GM18870 (cell line): ENCODE measurements around the gene FAM241A.
"Not testable (repeated sequence)": the region's sequence is repeated elsewhere in the genome, so short reads cannot be mapped to it uniquely, and the experiment has no call there.

ENCODE experiments used
- ATAC-seq: cut with Tn5 transposase; IDR thresholded peaks from one replicate; pipeline ENCODE4 v1.9.1; 2021; ENCODE audit warnings: moderate library complexity; ENCODE audit not compliant: unreplicated experiment

Gene FAM241A

DNA sequence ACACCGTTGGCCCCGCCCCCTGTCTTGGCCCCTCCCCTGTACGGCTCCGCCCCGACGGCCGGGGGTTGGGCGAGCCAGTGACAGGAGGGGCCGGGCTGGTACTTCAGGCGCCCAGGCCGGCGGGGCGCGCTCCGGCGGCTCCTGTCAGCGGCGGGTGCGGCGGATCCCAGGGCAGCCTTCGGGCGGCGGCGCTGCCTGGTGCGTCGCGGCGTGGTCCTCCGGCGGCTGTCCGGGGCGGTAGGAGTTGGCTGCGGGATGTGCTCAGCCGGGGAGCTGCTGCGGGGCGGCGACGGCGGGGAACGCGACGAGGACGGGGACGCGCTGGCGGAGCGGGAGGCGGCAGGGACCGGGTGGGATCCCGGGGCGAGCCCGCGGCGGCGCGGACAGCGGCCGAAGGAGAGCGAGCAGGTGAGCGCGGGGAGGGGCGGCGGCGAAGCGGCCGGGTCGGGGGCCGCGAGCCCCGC, at the start of gene FAM241A:
Gene FAM241A, plus strand, starts transcription at position 129 of the 464 bp plus-strand sequence. Its CDS starts 127 bp downstream, at position 256.
- ATAC-seq, result peak; percentile 42

DNA sequence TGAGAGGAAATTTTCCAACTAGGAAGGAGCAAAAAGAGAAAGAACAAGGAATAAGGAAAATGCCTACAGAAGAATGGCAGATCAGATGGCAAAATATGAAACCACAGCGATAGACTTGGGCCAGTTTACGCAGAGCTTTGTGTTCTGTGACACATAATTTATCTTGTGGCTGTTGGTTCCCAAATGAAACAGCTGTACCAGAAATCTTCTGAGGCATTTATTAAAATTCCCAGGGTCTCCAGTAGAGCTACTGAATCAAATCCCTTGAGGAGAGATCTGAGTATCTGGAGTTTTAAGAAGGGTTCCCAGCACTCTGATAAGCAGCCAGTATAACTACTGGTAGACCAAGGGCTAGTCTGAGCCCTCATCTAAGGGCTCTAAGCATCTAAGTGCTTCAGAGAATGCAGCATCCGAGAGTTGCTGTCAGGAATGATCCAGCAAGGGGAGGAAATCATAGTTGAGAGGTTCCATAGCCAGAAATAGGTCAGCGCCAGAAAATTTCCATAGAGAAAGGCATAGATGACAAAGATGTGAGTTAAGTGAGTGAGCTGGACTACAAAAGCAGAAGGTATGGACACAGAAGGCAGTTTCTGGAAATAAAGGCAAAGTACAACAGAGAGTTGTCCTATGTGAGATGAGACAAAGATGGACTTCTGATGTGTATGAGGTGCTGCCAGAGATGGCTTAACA, 46.3 kb upstream of the FAM241A start:
- ATAC-seq, result no peak

DNA sequence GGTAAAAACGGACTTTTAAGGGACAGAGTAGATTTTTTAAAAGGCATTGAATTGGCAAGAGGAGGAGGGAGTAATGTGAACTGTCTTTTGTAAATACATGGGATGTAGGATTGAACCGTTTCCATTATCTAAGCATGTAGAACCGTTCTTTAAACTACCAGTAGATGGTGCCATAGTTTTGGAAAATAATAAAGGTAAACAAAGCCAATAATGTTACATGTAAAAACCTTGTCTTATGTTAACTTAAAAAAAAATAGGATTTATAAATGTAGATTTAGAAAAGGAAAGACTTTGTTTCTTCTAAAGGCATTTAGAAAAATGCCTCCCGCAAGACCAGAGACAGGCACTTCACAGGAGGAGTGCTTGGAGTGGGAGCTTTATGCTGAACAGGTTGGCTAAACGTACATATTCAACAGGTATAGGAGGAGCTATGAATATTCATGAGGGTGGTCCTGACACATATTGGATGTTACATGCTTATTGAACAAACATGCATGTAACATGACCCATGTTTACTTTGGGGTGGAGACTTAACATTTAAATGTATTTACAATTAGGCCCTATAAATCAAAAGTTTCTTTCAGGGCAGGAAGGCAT, 45.5 kb upstream of the FAM241A start:
- ATAC-seq, result peak; percentile 72

DNA sequence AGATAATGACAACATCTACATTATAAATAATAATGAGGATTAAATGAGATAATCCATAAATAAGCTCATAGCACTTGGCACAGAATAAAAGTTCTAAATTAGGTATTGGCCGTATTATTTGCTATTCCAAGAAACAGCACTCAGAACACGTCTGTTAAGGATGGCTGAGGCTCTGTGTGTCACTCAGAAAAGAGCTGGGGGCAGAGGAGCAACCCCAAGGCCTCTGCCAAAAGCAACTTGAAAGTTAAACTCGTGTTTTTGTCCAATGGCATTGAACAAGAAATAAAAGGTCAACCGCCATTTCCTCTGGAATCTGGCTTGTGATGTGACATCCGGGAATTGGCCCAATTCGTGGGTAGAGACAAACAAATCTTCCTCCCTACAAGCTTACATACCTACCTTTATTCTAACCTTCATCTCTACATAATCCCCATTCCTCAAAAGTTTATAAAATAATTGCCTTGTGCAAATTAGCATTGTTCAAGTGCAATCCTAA, 42.3 kb upstream of the FAM241A start:
- ATAC-seq, result no peak

DNA sequence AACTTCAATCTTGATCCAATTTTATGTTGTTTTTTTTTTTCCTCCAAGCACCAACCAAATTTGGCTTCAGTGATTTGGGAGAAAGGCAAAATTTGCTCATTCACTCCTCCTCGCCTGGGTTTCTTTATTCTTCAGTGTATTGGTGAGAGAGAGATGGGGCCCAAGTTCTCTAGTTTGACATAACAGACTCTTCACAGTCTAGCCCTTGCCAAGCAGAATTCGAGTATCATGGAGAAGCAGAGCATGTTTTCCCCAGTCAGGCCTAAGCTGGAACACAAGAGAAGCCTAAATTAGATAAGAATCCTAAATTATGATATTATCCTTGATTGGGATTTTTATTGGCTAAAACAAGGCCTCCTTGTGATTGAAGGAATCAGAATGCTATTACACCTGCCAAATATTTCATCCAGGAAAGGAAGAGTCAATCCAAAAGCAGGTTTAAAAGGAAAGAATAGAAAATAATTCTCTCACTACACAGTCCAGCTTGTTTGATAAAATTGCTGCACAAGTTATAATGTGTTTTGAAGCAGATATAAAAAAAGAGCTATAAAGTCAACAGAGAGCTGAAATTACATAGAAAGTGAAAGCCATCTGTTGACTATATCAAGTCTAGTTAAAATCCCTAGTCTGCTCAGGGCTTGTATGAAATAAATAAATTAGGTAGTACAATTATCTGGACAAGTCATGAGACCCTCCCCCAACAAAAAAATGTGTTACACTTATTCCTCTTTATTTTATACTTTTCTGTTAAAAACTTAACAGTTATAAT, 39.9 kb upstream of the FAM241A start:
- no peak for ATAC-seq

DNA sequence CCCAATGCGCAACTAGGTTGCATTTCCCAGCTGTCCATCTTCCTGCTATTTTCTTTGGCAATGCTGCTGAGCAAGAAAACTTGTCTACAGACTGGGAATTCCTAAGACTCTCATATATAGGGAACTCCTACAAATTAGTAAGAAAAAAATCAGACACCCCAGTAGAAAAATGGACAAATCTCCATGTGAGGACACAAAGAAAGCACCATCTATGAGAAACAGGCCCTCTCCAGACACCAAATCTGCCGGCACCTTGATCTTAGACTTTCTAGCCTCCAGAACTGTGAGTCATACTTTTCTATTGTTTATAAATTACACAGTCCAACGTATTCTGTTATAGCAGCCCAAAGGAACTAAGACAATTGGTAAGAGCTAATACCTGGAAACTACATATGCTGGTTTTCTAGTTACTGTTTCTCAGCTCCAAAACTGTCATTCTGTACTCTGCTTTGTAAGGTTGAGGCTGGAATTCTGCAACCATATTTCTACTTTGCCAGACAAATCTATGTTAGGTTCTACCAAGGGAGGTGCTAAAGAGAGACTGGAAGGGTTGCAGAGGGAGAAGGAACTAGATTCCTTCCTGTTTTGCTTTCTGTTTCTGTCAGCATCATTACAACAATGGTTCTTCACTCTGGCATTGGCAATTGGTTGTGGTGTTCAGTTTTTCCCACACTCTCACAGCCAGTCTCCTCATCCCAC, 35.7 kb upstream of the FAM241A start:
- peak; percentile 77 for ATAC-seq

DNA sequence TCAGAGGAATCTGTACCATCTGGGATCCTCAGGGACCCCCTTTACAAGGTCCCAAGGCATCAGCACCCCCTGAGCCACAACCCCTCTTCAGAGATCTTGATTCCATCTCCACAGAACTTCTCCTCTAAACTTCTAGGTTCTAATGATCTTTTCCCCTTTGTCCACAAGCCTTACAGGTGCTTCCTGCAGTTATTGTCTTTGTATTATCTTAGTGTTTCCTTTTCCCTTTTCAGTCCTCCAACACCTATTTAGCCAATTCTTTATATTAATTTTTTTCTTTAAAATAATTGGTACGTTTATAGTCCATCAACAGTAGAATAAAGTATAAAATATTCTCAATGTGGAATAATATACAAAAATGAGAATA, 35.2 kb upstream of the FAM241A start:
- ATAC-seq, result peak; percentile 22

DNA sequence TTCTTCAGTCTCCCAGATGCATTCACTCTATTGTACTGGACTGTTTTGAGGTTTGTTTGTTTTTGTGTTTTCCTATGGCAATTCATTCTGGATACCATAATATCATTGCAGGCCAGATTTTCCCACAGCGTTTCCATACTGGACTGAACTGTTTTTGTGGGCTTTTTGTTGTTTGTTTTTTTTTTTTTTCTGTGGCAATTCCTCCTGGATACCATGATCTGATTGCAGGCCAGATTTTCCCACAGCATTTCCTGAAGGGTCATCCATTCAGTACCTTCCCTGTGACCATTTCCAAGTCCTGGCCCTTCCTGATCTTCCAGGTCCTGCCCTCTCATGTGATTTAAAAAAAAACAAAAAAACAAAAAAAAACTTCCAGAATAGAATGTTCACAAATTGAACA, 33.9 kb upstream of the FAM241A start:
- no peak for ATAC-seq

DNA sequence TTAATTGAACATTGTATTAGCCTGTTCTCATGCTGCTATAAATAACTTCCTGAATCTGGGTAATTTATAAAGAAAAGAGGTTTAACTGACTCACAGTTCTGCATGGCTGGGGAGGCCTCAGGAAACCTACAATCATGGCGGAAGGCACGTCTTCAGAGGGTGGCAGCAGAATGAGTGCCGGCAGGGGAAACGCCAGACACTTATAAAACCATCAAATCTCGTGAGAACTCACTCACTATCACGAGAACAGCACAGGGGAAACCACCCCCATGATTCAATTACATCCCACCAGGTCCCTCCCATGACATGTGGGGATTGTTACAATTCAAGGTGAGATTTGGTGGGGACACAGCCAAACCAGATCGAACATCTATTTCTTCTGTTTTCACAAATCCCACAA, 33.2 kb upstream of the FAM241A start:
- ATAC-seq, result not testable (repeated sequence)

DNA sequence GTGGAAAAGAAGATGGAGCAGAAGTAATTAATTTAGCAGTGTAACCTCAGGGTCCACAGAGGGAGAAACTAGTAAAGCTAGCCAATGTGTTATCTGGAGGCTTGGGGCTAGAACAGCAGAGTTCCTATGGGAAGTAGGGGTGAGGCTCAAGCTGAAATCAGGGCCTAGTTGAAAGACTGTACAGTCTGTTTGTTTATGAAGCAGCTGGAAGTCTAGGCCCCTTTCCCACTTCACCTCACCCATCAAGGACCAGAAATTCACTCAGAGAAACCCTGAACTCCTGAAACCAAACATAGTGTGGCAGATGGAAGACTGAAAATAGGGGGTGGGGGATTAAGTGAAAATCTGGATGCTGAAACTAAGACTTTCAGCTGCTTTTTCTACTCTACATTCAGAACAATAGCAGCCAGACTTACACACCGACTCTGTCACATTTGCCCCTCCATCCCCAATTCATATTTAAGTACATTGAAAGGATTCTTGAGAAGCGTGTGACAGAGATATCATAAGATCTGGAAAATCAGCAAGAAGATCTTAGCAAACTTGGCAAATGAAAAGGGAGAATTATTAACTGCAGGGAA, 32.6 kb upstream of the FAM241A start:
- no peak for ATAC-seq

DNA sequence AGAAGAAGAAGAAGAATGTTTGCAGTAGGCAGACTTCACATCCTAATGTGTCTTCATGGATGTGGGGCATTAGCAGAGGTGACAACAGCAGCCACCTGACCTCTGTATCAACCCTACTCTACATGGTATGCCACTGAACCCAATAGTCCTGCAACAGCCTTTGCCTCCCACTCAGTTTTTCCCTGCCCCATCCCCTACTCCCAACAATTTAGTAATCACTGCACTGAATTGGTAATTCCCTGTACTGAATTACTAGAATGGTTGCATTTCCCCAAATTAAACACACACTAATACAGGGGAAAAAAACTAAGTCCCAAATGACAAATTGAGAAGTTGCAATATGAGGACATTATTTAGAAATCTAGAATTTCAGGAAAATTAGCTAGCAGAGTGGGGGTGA, 31.4 kb upstream of the FAM241A start:
- no peak for ATAC-seq

DNA sequence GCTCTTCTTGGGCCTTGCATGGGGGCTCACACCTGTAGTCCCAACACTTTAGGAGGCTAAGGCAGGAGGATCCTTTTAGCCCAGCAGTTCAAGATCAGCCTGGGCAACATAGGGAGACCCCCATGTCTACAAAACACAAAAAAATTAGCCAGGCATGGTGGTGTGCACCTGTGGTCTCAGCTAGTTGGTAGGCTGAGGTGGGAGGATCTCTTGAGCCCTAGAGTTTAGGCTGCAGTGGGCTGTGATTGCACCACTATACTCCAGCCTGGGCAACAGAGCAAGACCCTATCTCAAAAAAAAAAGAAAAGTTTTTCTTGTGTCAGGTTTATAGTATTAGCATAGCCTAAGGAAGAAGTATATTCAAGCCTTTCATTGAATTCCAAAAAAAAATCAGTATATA, 30.8 kb upstream of the FAM241A start:
- no peak for ATAC-seq

DNA sequence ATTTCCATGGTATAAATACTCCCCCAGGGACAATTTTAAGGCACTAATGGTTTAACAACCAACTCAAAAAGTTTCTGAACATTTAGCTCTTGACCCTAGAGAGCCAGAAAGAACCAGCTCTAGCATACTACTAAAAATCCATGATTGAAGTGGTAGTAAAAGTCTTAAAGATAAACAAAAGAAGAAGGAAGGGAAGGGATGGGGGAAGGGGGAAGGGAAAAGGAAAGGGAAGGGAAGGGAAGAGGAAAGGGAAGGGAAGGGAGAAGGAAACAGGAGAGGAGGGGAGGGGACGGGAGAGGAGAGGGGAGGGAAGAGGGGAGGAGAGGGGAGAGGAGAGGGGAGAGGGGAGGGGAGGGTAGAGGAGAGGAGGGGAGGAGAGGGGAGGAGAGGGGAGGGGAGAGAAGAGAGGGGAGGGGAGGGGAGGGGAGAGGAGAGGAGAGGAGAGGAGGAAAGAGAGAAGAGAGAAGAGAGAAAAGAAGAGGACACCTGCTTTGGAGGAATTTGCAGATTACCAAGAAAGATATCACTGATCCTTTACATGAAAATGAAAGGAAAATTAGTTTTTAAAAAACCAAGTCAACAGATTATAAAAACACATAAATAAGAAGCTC, 26.4 kb upstream of the FAM241A start:
- ATAC-seq, result no peak

DNA sequence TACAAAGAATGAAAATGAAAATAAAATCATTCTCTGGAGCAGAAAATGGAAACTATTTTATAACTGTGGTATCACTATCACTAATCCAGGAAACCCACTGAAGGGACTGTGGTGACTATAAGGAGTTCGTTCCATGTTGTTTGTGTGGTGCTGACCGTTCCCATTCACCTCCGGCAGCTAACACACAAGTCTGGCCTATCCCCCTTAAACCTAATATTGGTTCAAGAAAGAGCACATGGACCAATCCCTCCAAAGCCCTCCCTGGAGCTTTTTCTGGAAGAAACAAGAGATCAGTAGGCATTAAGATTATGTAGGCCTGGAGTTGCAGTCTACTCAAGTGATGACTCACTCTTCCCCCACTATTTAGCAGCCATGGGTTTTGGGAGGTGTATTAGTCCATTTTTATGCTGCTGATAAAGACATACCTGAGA, 25.9 kb upstream of the FAM241A start:
- ATAC-seq, result peak; percentile 93

DNA sequence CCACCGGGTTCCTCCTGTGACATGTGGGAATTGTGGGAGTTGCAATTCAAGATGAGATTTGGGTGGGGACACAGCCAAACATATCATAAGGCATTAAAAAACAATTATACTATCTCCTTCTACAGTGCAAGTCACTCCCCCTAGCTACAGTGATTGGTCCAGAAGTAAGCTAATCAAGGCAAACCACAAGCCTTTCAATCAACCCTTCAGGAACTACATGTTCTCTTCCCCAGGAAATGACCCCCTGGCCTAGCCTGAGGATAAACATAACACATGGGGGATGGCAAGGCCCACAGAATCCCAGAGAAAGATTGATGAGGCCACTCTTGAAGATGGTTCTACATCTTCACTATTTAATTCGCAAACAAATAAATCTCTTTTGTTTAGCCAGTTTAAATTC, 25.2 kb upstream of the FAM241A start:
- no peak for ATAC-seq

DNA sequence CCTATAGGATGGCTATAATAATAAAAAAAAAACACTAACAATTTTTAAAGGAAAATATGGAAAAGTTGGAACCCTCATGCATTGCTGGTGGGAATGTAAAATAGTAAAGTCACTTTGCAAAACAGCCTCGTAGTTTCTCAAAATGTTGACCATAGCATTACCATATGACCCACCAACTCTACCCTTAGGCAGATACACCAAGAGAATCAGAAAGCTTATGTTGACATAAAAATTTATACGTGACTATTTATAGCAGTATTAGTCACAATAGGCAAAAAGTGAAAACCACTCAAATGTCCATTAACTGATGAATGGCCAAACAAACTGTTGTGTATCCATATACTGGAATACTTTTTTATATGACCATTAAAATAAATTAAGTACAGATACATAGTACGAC, 19.8 kb upstream of the FAM241A start:
- no peak for ATAC-seq

DNA sequence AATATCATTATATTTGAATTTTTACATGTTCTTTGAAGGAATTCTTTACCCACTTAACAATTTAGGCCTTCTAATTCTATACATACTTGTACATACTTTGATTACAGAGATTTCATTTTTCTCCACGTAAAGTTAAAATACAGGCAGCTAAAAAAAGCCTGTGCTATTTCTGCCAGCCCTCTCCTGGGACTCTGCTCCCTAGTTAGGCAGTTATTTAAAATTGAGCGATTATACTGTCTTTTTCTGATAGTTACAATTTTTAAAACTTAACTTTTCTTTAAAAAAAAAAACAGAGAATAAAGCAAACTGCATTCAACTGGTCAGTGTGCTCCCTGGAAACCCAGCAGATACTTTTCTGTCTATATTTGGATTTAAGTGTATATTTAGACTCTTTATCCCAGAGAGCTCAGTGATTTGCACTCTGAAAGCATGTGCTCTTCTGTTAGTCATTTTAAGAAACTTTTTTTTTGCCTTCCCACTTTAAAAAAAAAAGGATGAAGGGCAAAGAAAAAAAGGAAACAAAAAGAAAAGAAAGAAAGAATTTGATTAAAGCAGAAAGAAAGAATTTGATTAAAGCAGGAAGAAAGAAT, 18.1 kb upstream of the FAM241A start:
- ATAC-seq, result no peak

DNA sequence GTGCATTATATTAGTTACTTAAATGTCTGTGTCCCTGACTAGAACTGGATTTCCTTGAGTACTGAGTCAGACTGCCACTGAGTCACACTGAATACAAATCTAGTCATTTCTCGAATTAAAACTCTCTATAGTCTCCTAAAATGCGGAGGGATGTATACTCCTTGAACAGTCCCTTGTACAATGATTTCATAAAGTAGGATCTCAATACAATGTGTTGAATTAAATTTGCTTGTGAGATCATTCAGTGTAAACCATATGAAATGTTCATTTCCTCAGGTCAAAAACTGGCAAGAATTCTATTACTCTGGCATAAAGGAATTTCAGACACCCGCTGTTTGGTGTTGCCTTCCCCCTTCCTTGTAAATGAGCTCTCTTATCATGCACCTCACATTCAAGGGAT, 17.5 kb upstream of the FAM241A start:
- no peak for ATAC-seq

DNA sequence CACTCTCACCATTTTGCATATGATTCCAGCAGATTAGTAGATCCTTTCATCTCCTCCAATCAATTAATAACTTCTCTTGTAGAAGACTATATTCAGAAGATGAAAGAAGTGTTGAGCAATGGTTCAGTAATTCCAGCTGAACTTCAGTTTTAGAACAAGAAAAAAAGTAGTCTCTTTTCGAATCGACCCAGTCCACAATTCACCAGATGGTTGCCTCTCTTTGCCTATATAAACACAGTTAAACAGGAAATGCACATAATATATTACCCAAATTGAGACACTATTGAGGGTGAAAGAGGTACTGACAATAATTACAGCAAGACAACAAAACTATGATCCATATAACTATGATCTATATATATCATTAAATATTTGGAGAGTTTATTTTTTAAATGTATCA, 16.8 kb upstream of the FAM241A start:
- peak; percentile 50 for ATAC-seq

DNA sequence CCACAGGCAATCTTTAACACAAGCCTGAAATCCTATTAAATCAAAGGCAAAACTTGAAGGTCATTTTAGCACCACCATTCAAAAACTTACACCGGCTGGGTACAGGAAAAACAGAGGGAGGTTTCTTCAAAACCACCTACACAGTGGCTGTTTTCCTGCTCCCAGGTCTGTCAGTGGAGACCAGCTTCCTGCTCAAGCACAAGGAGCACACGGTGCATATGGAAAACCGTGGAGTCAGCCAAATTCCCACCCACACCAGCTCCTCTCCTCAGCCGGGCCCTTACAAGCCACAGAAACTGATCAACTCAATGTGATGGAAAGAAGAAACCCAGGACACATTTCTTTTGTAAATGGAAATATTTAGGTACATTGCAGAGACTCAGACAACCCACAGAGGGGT, 14.3 kb upstream of the FAM241A start:
- no peak for ATAC-seq
